HCT116 (cell line): ENCODE results near the gene RBM47. TPM values are rescaled to one million over a fixed set of nuclear protein-coding genes. Genes with fewer than 3 reads are reported as not detected.

ENCODE experiments used
- ATAC-seq: fragments of 200-7000 bp; cut with Tn5 transposase; 2 replicates; pipeline ENCODE4 v1.9.1; 2020; ENCODE audit warnings: mild to moderate bottlenecking, moderate library complexity
- BruUV-seq: library from RNA; stranded (reverse); fragments of 400-500 nt; replicated peaks from 2 replicates; lab custom pipeline; 2021; lab: Mats Ljungman, UMichigan
- CTCF ChIA-PET: fragments of 300-600 bp; sonication (Branson Sonifier 250); formaldehyde crosslinking; loops from one replicate; lab custom pipeline; 2021; ENCODE audit warnings: antibody characterized with exemption; lab: Charles Lee
- POLR2A ChIA-PET: fragments of 300-600, 350-600 bp; sonication (Branson Sonifier 250); formaldehyde crosslinking; loops from one replicate; lab custom pipeline; 2021; ENCODE audit warnings: antibody characterized with exemption; lab: Charles Lee
- RAD21 ChIA-PET, 2 experiments: fragments of 300-600 bp; sonication (Branson Sonifier 250); formaldehyde crosslinking; loops; one replicate each; lab custom pipeline; 2023; ENCODE audit warnings: low total read pairs in 2 of 2; ENCODE audit not compliant: uncharacterized antibody in 2 of 2, unreplicated experiment in 2 of 2, low non-redundant PET in 1 of 2; lab: Charles Lee
- DNase-seq: peaks from one replicate; pipeline ENCODE4 v3.0.0-alpha.2; 2010; ENCODE audit warnings: low read depth, low spot score
- H2AFZ ChIP-seq: fragments of 200-600 bp; shearing (Covaris generic), sonication (generic); 2 replicates; pipeline ENCODE4 v1.6.1; 2017; ENCODE audit warnings: low read depth, mixed run types, mixed read lengths, antibody characterized with exemption, low read length; ENCODE audit not compliant: poor library complexity, severe bottlenecking
- H3K27ac ChIP-seq: 2 replicates; pipeline ENCODE4 v1.5.1; 2012; ENCODE audit warnings: low read depth, low read length
- H3K27me3 ChIP-seq: fragments of 200-600 bp; sonication (generic); 2 replicates; pipeline ENCODE4 v1.6.1; 2016; ENCODE audit warnings: mixed run types, low read length, mixed read lengths; ENCODE audit not compliant: insufficient read depth
- H3K36me3 ChIP-seq, 2 experiments: fragments of 200-500 bp in 1 of 2; fragments of 200-600 bp in 1 of 2; sonication (Bioruptor generic) in 1 of 2; sonication (generic) in 1 of 2; 2 replicates each; pipeline versions ENCODE4 v1.5.1 to v1.6.1; 2014 to 2016; ENCODE audit warnings: low read length in 2 of 2, inconsistent platforms in 1 of 2, mixed read lengths in 1 of 2, mixed run types in 1 of 2; ENCODE audit not compliant: insufficient read depth in 2 of 2, control insufficient read depth in 1 of 2
- H3K4me1 ChIP-seq, 2 experiments: fragments of 200-600 bp in 1 of 2; sonication (generic) in 1 of 2; 2 replicates each; pipeline versions ENCODE4 v1.5.1 to v1.6.1; 2012 to 2017; ENCODE audit warnings: low read length in 2 of 2, inconsistent platforms in 1 of 2, mild to moderate bottlenecking in 1 of 2, mixed read lengths in 1 of 2, mixed run types in 1 of 2, moderate library complexity in 1 of 2; ENCODE audit not compliant: insufficient read depth in 2 of 2, control insufficient read depth in 1 of 2
- H3K4me2 ChIP-seq: fragments of 200-600 bp; sonication (generic); 2 replicates; pipeline ENCODE4 v1.6.1; 2017; ENCODE audit warnings: mixed run types, low read length, mixed read lengths
- H3K4me3 ChIP-seq, 2 experiments: fragments of 200-600 bp in 1 of 2; sonication (generic) in 1 of 2; replicated peaks in 1 of 2; 2 replicates each; pipeline ENCODE4 v1.5.1; 2011 to 2016; ENCODE audit warnings: low read length in 2 of 2, control low read depth in 1 of 2, low read depth in 1 of 2, mild to moderate bottlenecking in 1 of 2, mixed read lengths in 1 of 2, mixed run types in 1 of 2
- H3K79me2 ChIP-seq: fragments of 200-600 bp; sonication (generic); 2 replicates; pipeline ENCODE4 v1.6.1; 2017; ENCODE audit warnings: mild to moderate bottlenecking, mixed run types, low read length, moderate library complexity, mixed read lengths; ENCODE audit not compliant: insufficient read depth
- H3K9ac ChIP-seq: fragments of 200-600 bp; sonication (generic); 2 replicates; pipeline ENCODE4 v1.6.1; 2016; ENCODE audit warnings: low read length, mixed read lengths
- H3K9me2 ChIP-seq: fragments of 200-600 bp; sonication (generic), shearing (Covaris generic); 2 replicates; pipeline ENCODE4 v1.6.1; 2017; ENCODE audit warnings: mixed run types, mild to moderate bottlenecking, moderate library complexity; ENCODE audit not compliant: insufficient read depth
- H3K9me3 ChIP-seq, 2 experiments: fragments of 200-500 bp in 1 of 2; fragments of 200-600 bp in 1 of 2; sonication (Bioruptor generic) in 1 of 2; sonication (generic) in 1 of 2; 2 replicates each; pipeline ENCODE4 v1.6.1; 2014 to 2017; ENCODE audit warnings: low read length in 2 of 2, mixed read lengths in 2 of 2, inconsistent platforms in 1 of 2, low read depth in 1 of 2, mild to moderate bottlenecking in 1 of 2, mixed run types in 1 of 2, moderate library complexity in 1 of 2; ENCODE audit not compliant: control insufficient read depth in 1 of 2, insufficient read depth in 1 of 2
- H4K20me1 ChIP-seq: fragments of 200-600 bp; sonication (generic), shearing (Covaris generic); 2 replicates; pipeline ENCODE4 v1.6.1; 2017; ENCODE audit warnings: mixed run types, mild to moderate bottlenecking, moderate library complexity; ENCODE audit not compliant: insufficient read depth
- EGR1 ChIP-seq: IDR thresholded peaks from 2 replicates; pipeline ENCODE4 v1.6.1; 2012; ENCODE audit warnings: low read depth
- ELF1 ChIP-seq: IDR thresholded peaks from 2 replicates; pipeline ENCODE4 v1.6.1; 2012; ENCODE audit warnings: low read depth, borderline replicate concordance
- EZH2 ChIP-seq: fragments of 200-600 bp; sonication (generic); IDR thresholded peaks from 2 replicates; pipeline ENCODE4 v1.6.1; 2017; ENCODE audit warnings: antibody characterized with exemption, mixed run types
- POLR2A ChIP-seq: IDR thresholded peaks from 2 replicates; pipeline ENCODE4 v1.7.0; 2011; ENCODE audit warnings: borderline replicate concordance; ENCODE audit not compliant: insufficient read depth, insufficient read length; ENCODE audit errors: extremely low read depth
- REST ChIP-seq: IDR thresholded peaks from 2 replicates; pipeline ENCODE4 v1.6.1; 2012; ENCODE audit warnings: low read depth
- SIN3A ChIP-seq: IDR thresholded peaks from 2 replicates; pipeline ENCODE4 v1.6.1; 2012; ENCODE audit warnings: low read depth
- SRF ChIP-seq: IDR thresholded peaks from 2 replicates; pipeline ENCODE4 v1.6.1; 2012; ENCODE audit warnings: low read depth
- YY1 ChIP-seq: IDR thresholded peaks from 2 replicates; pipeline ENCODE4 v1.6.1; 2011; ENCODE audit warnings: low read length, low read depth, moderate library complexity, mild to moderate bottlenecking; ENCODE audit not compliant: insufficient replicate concordance; ENCODE audit errors: extremely low read depth
- ZNF274 ChIP-seq: fragments of 200-500 bp; sonication (Bioruptor generic); IDR thresholded peaks from 2 replicates; pipeline ENCODE4 v1.6.1; 2014; ENCODE audit warnings: mild to moderate bottlenecking, low read depth, low read length, inconsistent platforms
- intact Hi-C: fragments of 100-400 bp; cut with micrococcal nuclease; formaldehyde crosslinking; loops from 2 replicates; pipeline ENCODE4 v1.10.0; 2022
- total RNA-seq: library from RNA; stranded (reverse); gene quantifications from one replicate; pipeline ENCODE4 v1.2.1, GENCODE V29; 2021; ENCODE audit not compliant: unreplicated experiment

RBM47 gene
- total RNA-seq, 1 experiment from 2014 or later: 22.2 TPM

GRCh38 chr4:40612283-40612682 is 17.4 kb downstream of the RBM47 start:
- Histone ChIP-seq H3K4me1 (peaks cover 2 to 16% of the 10 kb centered on the region in 2 experiments; a peak in 2 of 4 replicates), H3K9me3 (no peaks in the 10 kb centered on the region), H4K20me1 (no peaks in the 10 kb centered on the region), H3K9ac (no peak overlapping the region), H3K4me2 (no peak overlapping the region), H3K4me3 (no peak overlapping the region), H3K9me2 (no peaks in the 10 kb centered on the region), H3K27ac (no peak overlapping the region), H3K79me2 (no peaks in the 10 kb centered on the region), H3K36me3 (no peaks in the 10 kb centered on the region), H3K27me3 (no peaks in the 10 kb centered on the region), H2AFZ (no peak overlapping the region)
- ATAC-seq: no peak
- DNase-seq: no peak
- POLR2A ChIA-PET: no interaction called here
- intact Hi-C loops: no loop called here
- no TSS peak for BruUV-seq
- TF ChIP-seq ZNF274 (no peak), SIN3A (no peak), POLR2A (no peak), EZH2 (no peak), SRF (no peak), ELF1 (no peak), REST (no peak), EGR1 (no peak), YY1 (no peak)
- CTCF ChIA-PET: interaction anchor here (0.9 kb wide), 1 partner anchor 302 kb away, joined by 3 read pairs; no protein-coding TSS in a partner anchor
- RAD21 ChIA-PET: no interaction called here
